GM12872 (cell line): ENCODE measurements around the gene SSTR5.

Experiments
- TF ChIP-seq, protein P1 (sequence below): IDR thresholded peaks from 3 replicates; pipeline ENCODE4 v1.5.1; 2011; ENCODE audit warnings: low read depth, mild to moderate bottlenecking, low read length, moderate library complexity; ENCODE audit not compliant: insufficient read depth

SSTR5 gene

DNA sequence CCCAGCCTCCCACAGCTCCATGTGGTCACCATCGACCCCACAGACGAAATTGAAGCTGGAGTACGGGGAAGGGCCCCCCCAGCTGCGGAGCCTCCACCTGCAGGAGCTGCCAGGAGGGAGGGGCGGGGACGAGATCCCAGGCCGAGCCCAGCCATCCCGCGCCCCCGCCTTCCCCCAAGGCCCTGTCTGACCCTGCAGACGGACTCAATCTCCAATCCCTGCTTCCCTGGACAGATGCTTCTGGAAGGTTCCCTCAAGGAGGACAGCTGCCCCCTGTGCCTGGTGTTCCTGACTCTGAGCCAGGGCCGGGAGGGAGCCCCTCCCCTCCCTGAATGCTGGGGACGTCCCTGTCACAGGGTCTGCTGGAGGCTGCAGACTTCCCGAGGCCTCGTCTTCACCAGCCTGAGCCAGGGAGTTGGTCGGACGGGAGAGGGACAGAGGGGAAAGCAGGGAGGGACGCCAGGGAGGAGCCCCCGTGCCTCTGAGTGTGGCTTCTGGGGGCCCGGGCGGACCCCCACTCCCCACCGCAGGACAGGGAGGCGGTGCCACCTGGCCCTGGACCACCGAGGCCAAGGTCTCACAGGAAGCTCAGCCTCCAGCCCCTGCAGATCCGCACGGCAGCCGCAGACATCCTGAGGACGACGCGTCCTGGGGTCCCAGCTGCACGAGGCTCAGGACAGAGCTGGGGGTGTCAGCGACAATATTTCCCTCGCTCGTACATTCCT lies 44.8 kb downstream of the SSTR5 start:
- TF ChIP-seq, protein P1, sequence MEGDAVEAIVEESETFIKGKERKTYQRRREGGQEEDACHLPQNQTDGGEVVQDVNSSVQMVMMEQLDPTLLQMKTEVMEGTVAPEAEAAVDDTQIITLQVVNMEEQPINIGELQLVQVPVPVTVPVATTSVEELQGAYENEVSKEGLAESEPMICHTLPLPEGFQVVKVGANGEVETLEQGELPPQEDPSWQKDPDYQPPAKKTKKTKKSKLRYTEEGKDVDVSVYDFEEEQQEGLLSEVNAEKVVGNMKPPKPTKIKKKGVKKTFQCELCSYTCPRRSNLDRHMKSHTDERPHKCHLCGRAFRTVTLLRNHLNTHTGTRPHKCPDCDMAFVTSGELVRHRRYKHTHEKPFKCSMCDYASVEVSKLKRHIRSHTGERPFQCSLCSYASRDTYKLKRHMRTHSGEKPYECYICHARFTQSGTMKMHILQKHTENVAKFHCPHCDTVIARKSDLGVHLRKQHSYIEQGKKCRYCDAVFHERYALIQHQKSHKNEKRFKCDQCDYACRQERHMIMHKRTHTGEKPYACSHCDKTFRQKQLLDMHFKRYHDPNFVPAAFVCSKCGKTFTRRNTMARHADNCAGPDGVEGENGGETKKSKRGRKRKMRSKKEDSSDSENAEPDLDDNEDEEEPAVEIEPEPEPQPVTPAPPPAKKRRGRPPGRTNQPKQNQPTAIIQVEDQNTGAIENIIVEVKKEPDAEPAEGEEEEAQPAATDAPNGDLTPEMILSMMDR: no peak

DNA sequence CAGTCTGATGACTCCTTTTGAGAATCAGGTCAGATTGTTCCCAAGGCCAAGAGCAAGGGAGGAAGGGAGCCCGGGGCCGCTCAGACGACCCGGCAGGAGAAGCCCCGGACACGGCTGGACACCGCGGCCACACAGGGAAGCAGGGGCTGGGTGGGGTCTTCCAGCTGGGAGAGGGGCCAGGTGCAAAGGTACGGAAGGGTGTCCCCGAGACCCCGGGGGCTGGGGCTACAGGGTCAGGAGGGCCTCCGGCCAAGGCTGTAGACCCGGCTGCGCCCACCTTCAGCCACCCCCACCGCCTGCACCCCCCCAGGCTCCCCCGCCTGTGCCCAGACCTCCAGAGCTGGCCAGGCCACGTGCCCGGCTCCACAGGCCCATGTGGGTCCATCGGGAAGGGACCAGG lies 45.4 kb downstream of the SSTR5 start:
- TF ChIP-seq, protein P1: no peak

DNA sequence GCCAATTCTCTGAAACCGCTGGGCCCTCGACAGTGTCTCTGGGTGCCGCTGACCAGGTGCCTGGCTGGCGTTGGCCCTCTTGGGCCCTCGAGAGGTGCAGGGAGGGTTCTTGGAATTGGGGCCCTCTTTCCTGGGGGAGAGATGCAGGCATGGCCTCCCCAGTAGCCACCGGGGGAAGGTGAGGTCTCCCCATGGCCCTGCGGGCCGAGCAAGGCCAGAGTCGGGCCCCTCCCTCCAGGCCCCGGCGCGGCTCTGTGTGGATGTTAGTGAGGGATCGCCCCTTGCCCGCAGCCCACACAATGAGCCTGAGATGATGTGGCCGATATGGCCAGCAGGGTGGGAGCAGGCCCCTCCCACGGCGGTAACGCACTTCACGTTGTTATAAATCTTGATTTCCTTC lies 46.6 kb downstream of the SSTR5 start:
- TF ChIP-seq, protein P1: no peak

DNA sequence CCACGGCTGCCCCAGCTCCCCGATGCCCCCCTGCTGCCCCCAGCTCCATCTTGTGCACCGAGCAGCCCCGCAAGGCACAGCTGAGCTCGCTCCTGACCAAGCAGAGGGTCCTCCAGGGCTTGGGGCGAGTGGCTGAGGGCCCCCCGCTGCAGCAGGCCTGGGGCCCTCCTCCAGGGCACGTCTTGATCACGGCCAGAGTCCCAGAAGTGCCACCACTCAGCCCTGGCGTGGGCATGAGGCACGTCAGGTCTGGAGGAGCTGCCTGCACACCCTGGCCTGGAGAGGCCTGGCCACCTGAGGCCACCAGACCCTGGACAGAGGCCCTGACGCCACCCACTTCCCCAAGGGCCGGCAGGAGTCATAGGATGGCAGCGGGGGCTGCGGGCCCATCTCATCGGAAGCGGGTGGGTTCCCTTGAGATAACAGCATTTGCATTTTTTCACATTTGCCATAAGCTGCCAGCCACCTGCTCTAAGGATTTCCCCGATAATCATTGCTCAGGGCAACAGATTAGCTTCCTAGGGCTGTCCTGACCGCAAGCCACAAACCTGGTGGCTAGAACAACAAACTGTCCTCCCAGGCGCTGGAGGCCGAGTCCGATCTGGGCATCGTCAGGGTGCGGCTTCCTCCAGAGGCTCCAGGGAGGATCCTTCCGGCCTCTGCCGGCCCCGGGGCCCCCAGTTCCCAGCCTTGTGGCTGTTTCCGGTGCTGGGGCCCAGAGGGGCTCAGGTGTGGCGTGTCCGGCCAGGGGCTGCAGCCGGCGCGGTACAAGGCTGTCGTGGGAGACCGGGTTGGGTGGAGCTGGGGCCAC lies 47.4 kb downstream of the SSTR5 start:
- TF ChIP-seq, protein P1: no peak

DNA sequence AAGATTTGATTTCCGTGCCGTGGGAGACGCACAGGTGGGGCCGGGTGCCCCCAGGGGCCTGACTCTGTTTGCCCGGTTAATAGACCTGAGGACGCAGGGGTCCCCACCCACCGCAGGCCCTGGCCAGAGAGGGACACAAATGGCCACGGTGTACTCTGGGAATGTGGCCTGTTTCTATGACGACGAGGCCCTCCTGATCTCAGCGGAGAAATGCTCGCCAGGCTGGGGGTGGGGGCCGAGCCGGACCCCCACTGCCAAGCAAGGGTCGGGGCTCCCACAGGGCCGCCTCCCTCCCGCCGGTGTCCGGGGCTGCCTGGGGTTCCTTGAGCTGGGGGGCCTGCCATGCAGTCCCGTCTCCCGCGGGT lies 48.0 kb downstream of the SSTR5 start:
- TF ChIP-seq, protein P1: no peak

DNA sequence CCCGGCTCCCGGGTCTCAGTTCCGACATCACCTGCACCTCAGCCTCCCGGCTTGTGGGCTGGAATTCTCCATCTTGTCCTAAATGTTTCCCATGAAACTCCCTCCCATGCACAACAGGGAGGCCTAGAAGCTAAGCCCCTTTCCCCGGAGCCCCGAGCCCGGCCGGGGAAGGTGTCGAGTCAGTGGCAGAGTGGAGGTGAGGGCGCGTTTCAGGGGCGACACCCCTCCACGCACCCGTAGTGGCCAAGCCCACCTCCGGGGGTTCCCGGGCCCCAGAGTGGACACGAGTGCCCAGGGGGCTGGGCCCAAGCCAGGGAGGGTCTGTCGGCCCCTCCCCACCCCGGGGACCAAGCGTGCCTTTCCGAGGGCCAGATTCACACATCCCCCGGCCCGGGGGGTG lies 48.5 kb downstream of the SSTR5 start:
- TF ChIP-seq, protein P1: no peak

DNA sequence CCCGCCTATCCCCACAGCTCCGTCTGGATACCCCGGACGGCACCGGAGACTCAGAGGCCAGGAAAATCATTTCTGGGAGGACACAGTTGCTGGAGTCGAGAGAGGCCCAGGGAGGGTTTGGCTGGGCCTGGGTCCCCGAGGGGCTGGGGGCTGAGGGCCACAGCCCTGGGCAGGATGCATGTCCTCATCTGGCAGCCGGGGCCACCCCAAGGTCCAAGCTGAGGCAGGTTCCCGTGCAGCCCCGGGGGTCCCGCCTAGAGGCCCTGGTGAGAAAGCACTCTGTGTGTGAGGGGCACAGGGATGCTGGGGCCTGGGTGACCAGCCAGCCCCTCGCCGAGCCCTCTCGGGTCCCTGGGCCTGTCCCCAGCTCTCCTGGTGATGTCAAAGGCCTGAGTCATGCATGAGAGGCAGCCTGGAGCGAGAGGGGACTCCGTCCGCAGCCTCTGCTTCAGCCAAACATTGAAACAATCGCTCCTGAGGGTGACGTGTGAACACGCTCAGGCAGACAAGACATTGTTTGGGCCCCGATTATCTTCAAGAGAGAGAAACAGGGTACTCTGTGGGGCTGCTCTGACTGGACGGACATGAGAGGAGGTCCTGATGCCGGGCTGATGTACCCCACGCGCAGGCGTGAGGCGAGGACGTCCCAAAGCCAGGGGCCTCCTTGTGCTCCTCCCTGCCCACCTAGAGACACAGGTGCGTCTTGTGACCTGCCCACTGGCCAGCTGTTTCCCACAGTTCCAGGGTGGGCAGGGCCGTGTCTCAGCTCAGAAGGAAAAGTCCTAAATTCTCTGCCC lies 49.3 kb downstream of the SSTR5 start:
- TF ChIP-seq, protein P1: no peak
